KG1 (cell line): ENCODE measurements around the gene CLCNKA.
"Not testable (repeated sequence)": the region's sequence is repeated elsewhere in the genome, so short reads cannot be mapped to it uniquely, and the experiment has no call there.

ENCODE experiments used
- DNase-seq: peaks from one replicate; lab custom pipeline; 2025; lab: John Stamatoyannopoulos, UW

The CLCNKA gene

DNA sequence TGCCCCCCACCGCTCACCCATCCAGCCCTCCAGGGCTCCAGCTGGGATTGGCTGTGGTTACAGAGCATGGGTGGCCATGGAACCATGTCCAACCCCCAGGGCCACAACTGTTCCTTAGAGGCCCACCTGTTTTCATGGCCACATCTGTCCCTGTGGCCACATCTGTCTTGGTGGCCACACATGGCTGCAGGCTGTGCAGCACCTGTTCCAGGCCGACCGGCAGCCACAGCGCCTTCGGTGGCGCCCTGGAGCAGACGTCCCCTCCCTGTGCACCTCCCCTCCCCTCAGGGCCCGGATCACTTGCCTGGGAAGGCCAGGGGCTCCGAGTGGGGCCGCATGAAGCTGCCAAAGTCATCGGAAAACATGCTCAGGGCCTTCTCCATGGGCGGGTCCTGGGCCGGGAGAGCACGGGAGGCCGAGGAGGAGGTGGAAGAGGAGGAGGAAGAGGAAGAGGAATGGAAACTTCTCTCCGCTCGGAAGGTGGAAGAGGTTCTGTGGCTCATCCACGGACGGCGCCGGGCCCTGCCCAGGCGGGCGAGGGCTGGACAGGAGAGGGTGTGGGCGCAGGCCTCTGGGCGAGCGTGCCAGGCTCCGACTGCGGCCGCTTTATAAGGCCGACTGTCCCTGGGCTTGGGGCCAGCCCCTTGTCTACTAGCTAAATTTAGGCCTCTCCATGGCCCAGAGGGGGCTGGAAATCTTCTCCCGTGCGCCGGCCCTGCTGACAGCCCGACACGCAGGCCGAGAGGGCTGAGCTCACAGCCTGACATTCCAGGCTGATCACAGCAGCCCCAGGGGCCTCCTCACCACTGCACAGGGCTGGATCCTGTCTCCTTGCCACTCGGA is 4.2 kb upstream of the CLCNKA start, which contains the start of gene HSPB7:
TSS of gene HSPB7 (minus strand) at position 583 of the 843 bp plus-strand sequence. CDS start at position 503, 80 bp downstream.
- DNase-seq = no peak

- DNase-seq = no peak
Observed at GRCh38 chr1:16018308-16018707, 3.5 kb upstream of the CLCNKA start.

GRCh38 chr1:16018749-16019643 is 2.8 kb upstream of the CLCNKA start:
- DNase-seq = no peak

DNA sequence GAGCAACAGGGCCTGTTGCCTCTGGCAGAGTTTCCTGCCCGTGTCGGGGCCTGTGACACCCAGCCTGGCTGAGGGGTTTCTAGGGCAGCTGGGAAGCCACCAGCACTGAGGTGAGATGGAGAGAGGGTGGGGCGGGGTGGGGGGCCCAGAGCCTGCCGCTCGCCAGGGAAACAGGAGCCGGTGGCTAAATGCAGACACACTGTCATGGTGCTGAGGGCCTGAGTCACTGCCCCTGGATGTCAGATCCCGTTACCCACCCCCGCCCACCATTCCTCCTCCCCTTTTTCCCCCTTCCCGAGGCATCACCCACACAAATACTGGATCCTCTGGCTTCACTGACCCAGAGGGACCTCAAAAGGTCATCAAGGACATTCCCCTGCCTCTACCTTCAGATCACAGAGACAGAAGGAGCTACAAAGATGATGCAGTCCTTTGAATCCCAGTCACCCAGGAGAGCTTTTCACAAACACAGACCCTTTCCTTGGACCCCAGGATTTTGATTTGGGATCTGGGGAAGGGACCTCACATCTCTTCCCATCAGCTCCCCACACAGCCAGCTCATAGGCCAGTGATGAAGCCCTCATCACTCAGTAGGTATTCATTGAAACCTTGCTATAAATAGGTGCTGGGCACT is 2.1 kb upstream of the CLCNKA start:
- DNase-seq = no peak

- no peak for DNase-seq
Observed at GRCh38 chr1:16020325-16020724, 1.5 kb upstream of the CLCNKA start.

DNA sequence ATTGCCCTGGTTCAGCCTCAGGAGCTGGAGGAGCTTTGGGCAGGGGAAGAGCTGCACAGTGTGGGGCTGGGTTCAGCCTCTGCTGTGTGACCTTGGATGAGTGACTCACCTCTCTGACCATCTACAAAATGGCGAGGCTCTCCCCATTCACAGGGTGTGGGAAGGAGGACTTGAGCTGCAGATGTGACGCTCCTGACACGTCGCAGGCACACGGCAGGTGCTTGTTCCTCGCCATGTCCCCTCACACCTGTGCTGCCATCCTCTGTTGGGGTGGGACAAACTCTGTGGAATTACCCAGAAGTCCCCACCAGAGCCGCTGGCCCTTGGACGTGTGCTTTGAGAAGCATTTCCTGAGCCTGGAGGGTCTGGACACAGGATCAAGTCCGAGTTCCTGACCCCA is 958 bp upstream of the CLCNKA start:
- not testable (repeated sequence) for DNase-seq

GRCh38 chr1:16022393-16022792 is 557 bp downstream of the CLCNKA start:
- no peak for DNase-seq

DNA sequence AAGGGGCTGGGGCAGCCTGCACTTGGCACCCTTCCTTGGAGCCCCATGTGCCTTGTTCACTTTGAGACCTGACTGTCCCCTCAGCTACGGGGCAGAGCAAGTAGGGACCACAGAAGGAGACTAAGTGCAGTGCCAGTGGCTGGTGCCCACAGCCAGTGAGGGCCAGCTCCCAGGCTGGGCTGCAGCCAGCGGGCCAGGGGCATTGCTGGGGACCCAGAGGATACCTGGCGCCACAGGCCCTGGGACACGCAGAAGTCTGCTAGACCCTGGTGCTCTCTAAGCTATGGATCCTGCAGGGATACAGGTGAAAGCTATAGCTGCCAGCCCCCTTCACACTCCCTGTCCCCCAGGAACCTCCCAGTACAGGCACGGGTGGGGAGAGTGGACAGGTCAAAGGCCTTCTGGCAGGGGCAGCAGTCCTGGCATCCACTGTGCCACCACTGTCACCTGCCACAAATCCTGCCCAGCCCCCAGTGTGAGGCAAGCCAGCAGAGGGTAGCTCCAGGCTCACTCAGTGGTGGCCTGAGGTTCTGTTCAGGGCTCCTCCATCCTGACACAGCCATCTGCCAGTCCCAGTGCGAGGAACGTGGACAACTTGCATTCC is 1.3 kb downstream of the CLCNKA start:
- no peak for DNase-seq

DNA sequence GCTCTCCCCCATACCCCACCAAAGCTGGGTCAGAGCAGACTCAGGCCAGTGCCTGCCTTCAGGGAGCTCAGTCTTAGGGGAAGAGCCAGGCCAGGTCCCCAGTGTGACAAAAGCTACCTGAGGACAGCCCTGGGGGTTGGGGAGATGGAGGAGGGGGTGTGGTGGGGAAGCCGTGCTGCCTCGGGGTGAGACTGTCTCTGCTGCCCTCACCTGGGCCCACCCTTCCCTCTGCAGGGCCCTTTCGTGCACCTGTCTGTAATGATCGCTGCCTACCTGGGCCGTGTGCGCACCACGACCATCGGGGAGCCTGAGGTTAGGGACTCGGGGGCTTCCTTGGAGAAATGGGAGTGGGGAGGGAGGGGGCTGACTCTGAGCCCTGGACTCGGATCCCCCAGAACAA is 4.5 kb downstream of the CLCNKA start:
- not testable (repeated sequence) for DNase-seq

DNA sequence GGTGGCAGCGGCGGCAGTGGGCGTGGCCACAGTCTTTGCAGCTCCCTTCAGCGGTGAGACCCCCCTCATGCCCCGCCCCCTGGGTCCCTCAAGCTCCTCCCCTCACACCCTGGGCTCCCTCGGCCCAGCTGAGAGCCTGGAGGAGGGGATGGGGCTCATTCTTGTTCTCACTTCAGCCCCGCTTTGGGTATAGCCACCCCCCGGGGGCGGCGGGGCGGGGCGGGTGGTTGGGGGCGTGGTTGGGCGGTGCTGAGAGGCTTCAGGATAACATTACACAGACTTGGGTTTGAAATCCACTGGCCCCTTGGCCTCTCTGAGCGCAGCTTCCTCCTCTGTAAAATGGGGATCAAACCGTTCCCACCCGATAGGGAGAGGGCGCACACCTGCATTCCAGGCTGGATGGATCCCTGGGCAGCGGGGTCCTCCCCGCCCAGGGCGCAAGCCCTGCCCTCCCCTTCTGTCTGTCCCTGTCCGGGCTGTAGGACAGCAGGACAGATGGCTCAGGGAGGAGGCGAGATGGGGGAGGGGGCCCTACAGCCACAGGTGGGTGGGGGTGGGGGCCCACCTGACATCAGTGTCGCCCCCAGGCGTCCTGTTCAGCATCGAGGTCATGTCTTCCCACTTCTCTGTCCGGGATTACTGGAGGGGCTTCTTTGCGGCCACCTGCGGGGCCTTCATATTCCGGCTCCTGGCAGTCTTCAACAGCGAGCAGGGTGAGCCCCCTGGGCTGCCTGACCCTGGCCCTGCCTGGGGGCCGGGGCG is 5.1 kb downstream of the CLCNKA start:
- no peak for DNase-seq

DNA sequence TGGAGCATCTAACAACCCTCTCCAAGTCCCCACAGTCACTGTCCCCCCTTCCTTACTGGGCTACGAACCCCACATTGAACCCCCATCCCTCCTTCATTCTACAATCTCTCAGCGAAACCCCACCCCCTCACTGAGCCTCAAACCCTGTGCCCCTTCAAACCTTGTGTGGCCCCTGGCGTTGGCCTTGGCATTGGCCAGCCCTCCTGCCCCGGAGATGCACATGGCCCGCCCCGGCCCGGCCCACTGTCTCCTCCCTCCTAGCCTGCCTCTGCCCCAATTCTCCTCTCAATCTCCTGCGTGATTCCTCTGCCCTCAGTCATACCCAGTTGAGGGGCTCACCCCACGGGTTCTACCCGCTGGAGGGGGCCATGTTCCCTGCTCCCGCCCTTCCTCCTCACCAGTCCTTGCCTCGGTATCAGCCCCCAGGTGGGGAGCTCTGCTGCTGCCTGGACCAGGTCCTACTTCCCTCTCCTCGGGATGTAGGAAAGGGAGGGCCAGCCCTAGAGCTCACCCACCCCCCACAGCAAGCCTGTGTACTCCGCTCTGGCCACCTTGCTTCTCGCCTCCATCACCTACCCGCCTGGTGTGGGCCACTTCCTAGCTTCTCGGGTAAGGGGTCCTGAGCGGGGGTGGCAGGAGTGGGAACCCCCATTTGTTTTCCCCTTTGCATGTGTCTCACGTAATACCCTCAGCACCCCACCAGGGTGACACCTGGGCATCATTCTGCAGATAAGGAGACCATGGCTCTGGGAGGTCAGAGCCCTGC is 6.6 kb downstream of the CLCNKA start:
- no peak for DNase-seq

- DNase-seq = not testable (repeated sequence)
Observed at GRCh38 chr1:16029003-16029268, 7.1 kb downstream of the CLCNKA start.

- no peak for DNase-seq
Observed at GRCh38 chr1:16029288-16029687, 7.5 kb downstream of the CLCNKA start.

GRCh38 chr1:16031551-16031950 is 9.7 kb downstream of the CLCNKA start:
- DNase-seq = no peak

GRCh38 chr1:16032388-16033102 is 10.7 kb downstream of the CLCNKA start:
- peak; percentile 39 for DNase-seq

DNA sequence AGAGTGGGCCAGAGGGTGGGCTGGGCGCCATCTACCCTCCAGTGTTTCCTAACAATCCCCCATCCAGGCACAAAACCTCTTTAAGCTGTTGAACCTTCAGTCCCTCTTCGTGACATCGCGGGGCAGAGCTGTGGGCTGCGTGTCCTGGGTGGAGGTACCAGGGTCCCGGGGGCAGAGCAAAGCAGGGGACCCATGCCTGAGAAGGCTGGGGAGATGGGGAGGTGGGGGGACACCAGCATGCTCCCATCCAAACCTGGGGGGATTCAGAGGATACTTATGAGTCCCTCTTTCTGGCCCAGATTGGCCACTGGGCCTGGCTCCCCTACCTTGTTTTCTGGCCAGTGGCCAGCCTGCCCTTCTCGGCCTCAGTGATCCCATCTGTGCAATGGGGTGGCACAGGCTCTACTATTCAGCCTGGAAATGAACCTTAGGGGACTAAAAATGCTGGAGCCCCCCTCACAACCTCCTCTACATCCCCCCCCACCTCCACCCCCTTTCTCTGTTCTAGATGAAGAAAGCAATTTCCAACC is 11.3 kb downstream of the CLCNKA start:
- DNase-seq = not testable (repeated sequence)

DNA sequence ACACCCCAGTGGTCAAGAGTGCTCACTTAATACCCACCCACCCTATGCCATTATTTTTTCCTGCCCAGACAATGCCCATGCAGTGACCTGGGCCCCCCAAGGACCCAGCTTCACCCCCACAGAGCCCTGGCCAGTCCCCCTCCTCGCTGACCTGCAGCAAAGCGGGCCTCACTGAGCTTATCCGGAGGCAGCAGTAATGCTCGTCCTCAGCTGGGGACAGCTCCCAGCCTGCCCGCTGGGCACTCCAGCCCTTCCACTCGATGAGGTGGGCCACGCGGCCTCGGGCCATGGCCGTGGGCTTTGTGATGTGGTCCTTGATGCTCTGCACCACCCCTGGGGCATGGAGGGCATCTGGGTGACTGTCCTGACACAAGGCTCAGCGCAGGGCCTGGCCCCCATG is 14.6 kb downstream of the CLCNKA start:
- DNase-seq = not testable (repeated sequence)

DNA sequence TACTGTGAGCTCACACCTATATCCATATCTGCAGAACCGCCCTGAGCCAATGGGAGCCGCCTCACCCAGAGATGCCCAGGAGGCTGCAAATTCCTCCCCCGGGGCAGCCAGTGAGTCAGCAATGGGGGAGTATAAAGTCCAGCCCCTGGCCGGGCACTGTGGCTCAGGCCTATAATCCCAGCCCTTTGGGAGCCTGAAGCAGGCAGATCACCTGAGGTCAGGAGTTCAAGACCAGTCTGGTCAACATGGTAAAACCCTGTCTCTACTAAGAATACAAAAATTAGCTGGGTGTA is 16.7 kb downstream of the CLCNKA start:
- DNase-seq = no peak

DNA sequence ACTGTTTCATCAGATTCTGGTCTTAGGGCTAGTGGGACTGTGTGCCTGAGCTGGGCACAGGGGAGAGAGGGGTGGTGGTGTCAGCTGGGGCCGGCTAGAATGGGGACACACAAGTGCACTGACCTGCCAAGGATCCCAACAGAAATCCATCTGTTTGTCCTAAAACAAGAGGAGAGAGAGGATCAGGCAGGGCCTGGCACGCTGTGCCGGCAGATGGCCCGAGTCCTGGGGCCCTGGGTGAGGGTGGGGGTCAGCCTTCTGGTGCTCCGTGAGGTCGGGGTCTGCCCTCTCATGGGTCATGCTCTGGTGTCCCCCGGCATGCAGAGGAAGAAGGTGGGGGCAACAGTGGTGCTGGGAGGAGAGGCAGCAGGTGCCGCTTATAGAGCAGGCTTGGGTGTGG is 18.0 kb downstream of the CLCNKA start:
- not testable (repeated sequence) for DNase-seq

GRCh38 chr1:16041200-16041599 is 19.4 kb downstream of the CLCNKA start:
- no peak for DNase-seq
